ENCODE results near the gene FTL. TPM values are rescaled to one million over a fixed set of nuclear protein-coding genes. Genes with fewer than 3 reads are reported as not detected.
A peak's percentile ranks its signal among the peaks of the same experiment; 100 is the strongest.

Gene FTL
- total and polyA plus RNA-seq, 2 donors from 2014 or later = 1,841 to 17,016 TPM

DNA sequence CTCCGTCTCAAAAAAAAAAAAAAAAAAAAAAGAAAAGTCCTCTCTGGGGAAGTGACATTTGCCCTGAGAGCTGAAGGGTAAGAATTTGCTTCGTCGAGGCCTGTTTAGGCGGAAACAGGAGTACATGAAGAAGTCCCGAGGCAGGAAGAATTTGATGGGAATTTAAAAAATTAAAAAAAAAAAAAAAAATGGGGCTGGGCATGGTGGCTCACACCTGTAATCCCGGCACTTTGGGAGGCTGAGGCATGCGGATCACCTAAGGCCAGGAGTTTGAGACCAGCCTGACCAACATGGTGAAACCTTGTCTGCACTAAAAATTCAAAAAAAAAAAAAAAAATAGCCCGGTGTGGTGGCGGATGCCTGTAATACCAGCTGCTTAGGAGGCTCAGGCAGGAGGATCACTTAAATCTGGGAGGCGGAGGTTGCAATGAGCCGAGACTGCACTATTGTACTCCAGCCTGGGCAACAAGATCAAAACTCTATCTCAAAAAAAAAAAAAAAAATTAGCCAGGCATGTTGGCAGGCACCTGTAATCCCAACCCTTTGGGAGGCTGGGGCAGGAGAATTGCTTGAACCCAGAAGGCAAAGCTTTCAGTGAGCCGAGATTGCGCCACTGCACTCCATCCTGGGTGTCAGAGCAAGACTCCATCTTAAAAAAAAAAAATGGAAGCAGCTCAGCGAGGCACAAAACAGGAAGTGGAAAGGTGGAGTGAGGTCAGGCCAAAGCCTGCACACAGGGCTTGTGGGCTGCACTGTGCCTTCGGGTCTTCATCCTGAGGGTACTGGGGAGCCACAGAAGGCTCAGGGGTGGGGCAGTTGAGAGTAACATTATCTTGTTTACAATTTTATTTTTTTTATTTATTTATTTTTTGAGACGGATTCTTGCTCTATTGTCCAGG is 5.5 kb upstream of the FTL start:
- no peak for DNase-seq
- FAIRE-seq = no peak
- Histone ChIP-seq H3K9me3 (ENCODE audit: control insufficient read depth in 2 of 3, insufficient read depth in 1 of 3, low read length in 3 of 3) (no peaks in the 10 kb centered on the region), H3K4me3 (ENCODE audit: low read length in 3 of 3) (no peak overlapping the region), H3K27me3 (ENCODE audit: control insufficient read depth, insufficient read depth, low read length) (no peaks in the 10 kb centered on the region), H3K9ac (ENCODE audit: low read length in 3 of 3) (no peak overlapping the region), H3K36me3 (ENCODE audit: control insufficient read depth in 2 of 3, insufficient read depth in 3 of 3, low read length in 3 of 3) (peaks cover 0 to 3% (median 2%) of the 10 kb centered on the region in 3 donors), H3K4me1 (ENCODE audit: control insufficient read depth in 2 of 3, insufficient read depth in 2 of 3, low read depth in 1 of 3, low read length in 3 of 3) (peaks cover 0 to 24% (median 16%) of the 10 kb centered on the region in 3 donors), H3K27ac (ENCODE audit: low read depth in 2 of 2, low read length in 2 of 2) (no peak overlapping the region)
- intact Hi-C loops (cut with DNase I) = no loop called here
- TF ChIP-seq, protein P1, sequence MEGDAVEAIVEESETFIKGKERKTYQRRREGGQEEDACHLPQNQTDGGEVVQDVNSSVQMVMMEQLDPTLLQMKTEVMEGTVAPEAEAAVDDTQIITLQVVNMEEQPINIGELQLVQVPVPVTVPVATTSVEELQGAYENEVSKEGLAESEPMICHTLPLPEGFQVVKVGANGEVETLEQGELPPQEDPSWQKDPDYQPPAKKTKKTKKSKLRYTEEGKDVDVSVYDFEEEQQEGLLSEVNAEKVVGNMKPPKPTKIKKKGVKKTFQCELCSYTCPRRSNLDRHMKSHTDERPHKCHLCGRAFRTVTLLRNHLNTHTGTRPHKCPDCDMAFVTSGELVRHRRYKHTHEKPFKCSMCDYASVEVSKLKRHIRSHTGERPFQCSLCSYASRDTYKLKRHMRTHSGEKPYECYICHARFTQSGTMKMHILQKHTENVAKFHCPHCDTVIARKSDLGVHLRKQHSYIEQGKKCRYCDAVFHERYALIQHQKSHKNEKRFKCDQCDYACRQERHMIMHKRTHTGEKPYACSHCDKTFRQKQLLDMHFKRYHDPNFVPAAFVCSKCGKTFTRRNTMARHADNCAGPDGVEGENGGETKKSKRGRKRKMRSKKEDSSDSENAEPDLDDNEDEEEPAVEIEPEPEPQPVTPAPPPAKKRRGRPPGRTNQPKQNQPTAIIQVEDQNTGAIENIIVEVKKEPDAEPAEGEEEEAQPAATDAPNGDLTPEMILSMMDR (IDR thresholded peaks at IDR 0.05; ENCODE audit: borderline replicate concordance, extremely low read depth, insufficient read depth) = no peak

GRCh38 chr19:48961051-48961649 is 4.0 kb upstream of the FTL start:
- intact Hi-C loops (cut with DNase I) = no loop called here
- TF ChIP-seq, protein P1 (IDR thresholded peaks at IDR 0.05; ENCODE audit: borderline replicate concordance, extremely low read depth, insufficient read depth) = no peak
- Histone ChIP-seq H3K27me3 (ENCODE audit: control insufficient read depth, insufficient read depth, low read length) (no peaks in the 10 kb centered on the region), H3K4me1 (ENCODE audit: control insufficient read depth in 2 of 3, insufficient read depth in 2 of 3, low read depth in 1 of 3, low read length in 3 of 3) (peaks cover 0 to 20% (median 17%) of the 10 kb centered on the region in 3 donors), H3K27ac (ENCODE audit: low read depth in 2 of 2, low read length in 2 of 2) (peak overlapping the region; percentile 32 to 47), H3K9ac (ENCODE audit: low read length in 3 of 3) (peak overlapping the region in 1 of 3 donors; percentile 67), H3K4me3 (ENCODE audit: low read length in 3 of 3) (no peak overlapping the region), H3K9me3 (ENCODE audit: control insufficient read depth in 2 of 3, insufficient read depth in 1 of 3, low read length in 3 of 3) (no peaks in the 10 kb centered on the region), H3K36me3 (ENCODE audit: control insufficient read depth in 2 of 3, insufficient read depth in 3 of 3, low read length in 3 of 3) (peaks cover 0 to 9% (median 2%) of the 10 kb centered on the region in 3 donors)
- no peak for DNase-seq
- FAIRE-seq = no peak

DNA sequence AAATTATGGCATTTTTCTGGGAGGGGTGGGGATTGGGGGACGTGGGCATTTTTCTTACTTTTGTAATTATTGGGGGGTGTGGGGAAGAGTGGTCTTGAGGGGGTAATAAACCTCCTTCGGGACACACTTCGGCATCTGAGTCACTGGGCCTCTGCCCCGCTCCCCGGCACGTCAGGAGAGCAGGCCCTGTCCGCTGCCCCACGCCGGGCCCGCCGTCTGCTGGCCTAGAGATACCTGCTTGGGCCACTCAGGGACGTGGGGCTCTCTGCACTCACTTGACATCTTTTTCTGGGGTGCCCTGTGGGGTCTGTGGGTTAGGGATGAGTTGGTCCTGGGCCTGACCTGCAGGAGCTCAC is 3.5 kb upstream of the FTL start:
- DNase-seq (no peak), FAIRE-seq (no peak)
- intact Hi-C loops (cut with DNase I) = no loop called here
- Histone ChIP-seq H3K4me1 (ENCODE audit: control insufficient read depth in 2 of 3, insufficient read depth in 2 of 3, low read depth in 1 of 3, low read length in 3 of 3) (peaks cover 0 to 23% (median 21%) of the 10 kb centered on the region in 3 donors), H3K27ac (ENCODE audit: low read depth in 2 of 2, low read length in 2 of 2) (peak overlapping the region; percentile 83 to 92), H3K9me3 (ENCODE audit: control insufficient read depth in 2 of 3, insufficient read depth in 1 of 3, low read length in 3 of 3) (no peaks in the 10 kb centered on the region), H3K4me3 (ENCODE audit: low read length in 3 of 3) (peak overlapping the region in 1 of 3 donors; percentile 39), H3K9ac (ENCODE audit: low read length in 3 of 3) (peak overlapping the region in 1 of 3 donors; percentile 67), H3K36me3 (ENCODE audit: control insufficient read depth in 2 of 3, insufficient read depth in 3 of 3, low read length in 3 of 3) (peaks cover under 1 to 14% (median 4%) of the 10 kb centered on the region in 3 donors), H3K27me3 (ENCODE audit: control insufficient read depth, insufficient read depth, low read length) (no peaks in the 10 kb centered on the region)
- TF ChIP-seq, protein P1 (IDR thresholded peaks at IDR 0.05; ENCODE audit: borderline replicate concordance, extremely low read depth, insufficient read depth) = no peak
